ENCODE results near the gene YIPF1.

The YIPF1 gene

DNA sequence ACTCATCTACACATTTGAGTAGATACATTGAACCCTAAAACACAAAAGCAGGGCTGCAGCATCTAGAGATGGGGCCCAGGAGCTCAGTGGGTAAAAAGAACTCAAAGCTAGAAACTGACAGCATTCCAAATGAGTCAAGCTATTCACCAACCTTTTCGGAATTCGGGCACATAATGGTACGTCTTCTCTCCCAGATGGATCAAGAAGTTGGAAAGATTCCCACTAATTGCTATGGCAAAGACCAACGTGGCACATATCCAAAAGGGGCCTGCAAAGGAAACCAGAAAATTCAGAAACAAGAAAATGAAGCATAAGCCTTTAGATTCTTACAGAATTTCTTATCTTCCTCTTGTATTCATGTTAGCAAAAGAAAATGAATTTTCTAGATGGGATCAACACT lies 18.4 kb downstream of the YIPF1 start:
- CTCF ChIA-PET: interaction anchor here (1.3 to 9.6 kb wide), 5 partner anchors 7 to 121 kb away, joined by 3 to 135 read pairs (median 21); no protein-coding TSS in a partner anchor
- POLR2A ChIA-PET: no interaction called here
- DNase-seq (ENCODE audit: extremely low spot score): no peak
- TF ChIP-seq, protein P1, sequence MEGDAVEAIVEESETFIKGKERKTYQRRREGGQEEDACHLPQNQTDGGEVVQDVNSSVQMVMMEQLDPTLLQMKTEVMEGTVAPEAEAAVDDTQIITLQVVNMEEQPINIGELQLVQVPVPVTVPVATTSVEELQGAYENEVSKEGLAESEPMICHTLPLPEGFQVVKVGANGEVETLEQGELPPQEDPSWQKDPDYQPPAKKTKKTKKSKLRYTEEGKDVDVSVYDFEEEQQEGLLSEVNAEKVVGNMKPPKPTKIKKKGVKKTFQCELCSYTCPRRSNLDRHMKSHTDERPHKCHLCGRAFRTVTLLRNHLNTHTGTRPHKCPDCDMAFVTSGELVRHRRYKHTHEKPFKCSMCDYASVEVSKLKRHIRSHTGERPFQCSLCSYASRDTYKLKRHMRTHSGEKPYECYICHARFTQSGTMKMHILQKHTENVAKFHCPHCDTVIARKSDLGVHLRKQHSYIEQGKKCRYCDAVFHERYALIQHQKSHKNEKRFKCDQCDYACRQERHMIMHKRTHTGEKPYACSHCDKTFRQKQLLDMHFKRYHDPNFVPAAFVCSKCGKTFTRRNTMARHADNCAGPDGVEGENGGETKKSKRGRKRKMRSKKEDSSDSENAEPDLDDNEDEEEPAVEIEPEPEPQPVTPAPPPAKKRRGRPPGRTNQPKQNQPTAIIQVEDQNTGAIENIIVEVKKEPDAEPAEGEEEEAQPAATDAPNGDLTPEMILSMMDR (IDR thresholded peaks at IDR 0.05; ENCODE audit: control extremely low read depth, extremely low read depth, low read depth, missing control alignments): no peak

DNA sequence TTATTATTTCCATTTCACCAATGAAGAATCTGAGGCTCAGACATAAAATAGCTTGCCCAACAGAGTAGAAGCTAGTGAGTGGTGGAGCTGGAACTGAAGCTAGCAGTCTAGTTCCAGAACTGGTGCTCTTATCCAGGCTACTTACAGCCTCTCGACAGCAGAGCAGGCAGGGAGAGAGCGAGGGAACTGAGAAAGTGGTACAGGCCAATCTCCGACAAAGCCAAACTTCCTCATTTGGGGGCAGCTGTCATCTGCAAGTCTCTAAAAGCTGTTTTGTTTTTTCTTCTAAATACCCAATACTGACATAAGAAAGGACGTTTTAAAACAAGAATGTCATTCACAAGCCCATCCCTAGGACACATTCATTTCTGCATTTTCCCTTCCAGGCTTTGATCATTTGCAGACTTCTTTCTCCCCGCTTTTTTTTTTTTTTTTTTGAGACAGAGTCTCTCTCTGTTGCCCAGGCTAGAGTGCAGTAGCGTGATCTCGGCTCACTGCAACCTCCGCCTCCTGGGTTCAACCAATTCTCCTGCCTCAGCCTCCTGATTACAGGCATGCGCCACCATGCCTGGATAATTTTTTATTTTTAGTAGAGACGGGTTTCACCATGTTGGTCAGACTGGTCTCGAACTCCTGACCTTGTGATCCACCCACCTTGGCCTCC lies 20.0 kb downstream of the YIPF1 start:
- ChIA-PET POLR2A (no interaction called here), CTCF (interaction anchor here (0.9 to 9.6 kb wide), 8 partner anchors 9 to 212 kb away, joined by 3 to 135 read pairs (median 7); no protein-coding TSS in a partner anchor)
- TF ChIP-seq, protein P1 (IDR thresholded peaks at IDR 0.05; ENCODE audit: control extremely low read depth, extremely low read depth, low read depth, missing control alignments): no peak
- peak; percentile 36 for DNase-seq (ENCODE audit: extremely low spot score)

DNA sequence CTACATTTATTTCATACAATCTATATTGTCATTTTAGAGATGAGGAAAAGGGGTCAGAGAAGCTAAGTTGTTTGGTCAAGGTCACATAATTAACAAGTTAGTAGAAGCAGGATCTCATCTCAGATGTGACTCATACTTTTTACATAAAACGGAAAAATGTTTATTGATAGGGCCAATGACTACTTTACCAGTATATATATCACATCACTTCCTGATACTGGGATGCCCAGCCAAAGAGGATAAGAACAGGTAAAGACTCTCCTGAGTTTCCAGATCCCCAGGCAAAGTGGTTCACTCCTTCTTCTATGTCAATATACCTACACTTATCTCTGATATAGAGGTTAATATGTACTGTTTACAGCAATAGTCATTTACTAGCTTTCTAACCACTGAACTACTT lies 21.0 kb downstream of the YIPF1 start:
- TF ChIP-seq, protein P1 (IDR thresholded peaks at IDR 0.05; ENCODE audit: control extremely low read depth, extremely low read depth, low read depth, missing control alignments): no peak
- no peak for DNase-seq (ENCODE audit: extremely low spot score)
- ChIA-PET CTCF (interaction anchor here (0.9 to 9.6 kb wide), 8 partner anchors 9 to 213 kb away, joined by 3 to 135 read pairs (median 7); no protein-coding TSS in a partner anchor), POLR2A (no interaction called here)

DNA sequence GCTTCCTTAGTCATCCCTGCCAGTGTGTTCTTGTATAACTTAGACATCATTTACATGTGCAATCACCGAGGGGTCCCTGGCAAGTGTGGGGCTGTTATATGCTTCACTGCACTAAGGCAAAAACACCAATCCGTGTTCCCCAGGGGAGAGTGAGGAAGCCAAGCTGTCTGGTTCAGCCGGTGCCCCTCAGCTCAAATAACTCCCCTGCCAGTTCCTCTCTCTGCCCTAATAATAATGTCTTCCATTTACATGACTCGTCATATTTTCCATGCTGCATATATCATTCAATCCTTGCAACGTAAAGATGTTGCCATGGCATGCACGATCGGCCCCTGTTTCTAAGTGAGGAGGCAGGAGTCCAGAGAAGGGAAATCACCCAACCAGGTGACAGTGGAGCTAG lies 27.1 kb downstream of the YIPF1 start:
- TF ChIP-seq, protein P1 (IDR thresholded peaks at IDR 0.05; ENCODE audit: control extremely low read depth, extremely low read depth, low read depth, missing control alignments): no peak
- ChIA-PET CTCF (interaction anchor here (0.9 to 10.2 kb wide), 12 partner anchors 10 to 219 kb away, joined by 3 to 135 read pairs (median 21); partner anchors contain the start of genes IFT25 and LRRC42), POLR2A (no interaction called here)
- DNase-seq (ENCODE audit: extremely low spot score): peak; percentile 20

DNA sequence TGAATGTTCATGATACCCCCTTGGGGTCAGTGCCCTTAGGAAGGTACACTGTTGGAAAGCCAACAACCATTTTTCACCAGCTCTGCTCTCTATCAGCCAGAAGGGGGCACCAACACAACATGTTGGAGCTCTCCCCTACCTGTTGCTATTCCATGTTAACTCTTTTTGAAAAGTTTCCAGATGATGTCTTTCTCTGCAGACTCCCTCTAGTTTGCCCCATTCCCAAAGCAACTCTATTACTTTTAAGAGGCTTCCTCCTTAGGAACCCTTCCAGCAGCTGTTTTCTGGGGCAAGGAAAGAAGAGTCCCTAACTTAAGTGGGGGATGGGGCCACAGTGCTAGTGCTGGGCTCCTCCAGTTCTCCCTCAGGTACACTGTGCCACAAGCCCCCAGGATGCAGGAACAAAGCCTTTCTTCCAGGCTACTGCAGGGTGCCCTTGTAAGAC lies 28.6 kb downstream of the YIPF1 start:
- peak; percentile 58 for DNase-seq (ENCODE audit: extremely low spot score)
- POLR2A ChIA-PET: interaction anchor here (0.5 kb wide), 1 partner anchor 1145 kb away, joined by 3 read pairs; no protein-coding TSS in a partner anchor
- CTCF ChIA-PET: interaction anchor here (0.9 to 10.2 kb wide), 49 partner anchors 11 to 949 kb away, joined by 3 to 135 read pairs (median 5); partner anchors contain the start of genes IFT25, LRRC42, NDC1 and YIPF1
- TF ChIP-seq, protein P1 (IDR thresholded peaks at IDR 0.05; ENCODE audit: control extremely low read depth, extremely low read depth, low read depth, missing control alignments): peak; percentile 83

DNA sequence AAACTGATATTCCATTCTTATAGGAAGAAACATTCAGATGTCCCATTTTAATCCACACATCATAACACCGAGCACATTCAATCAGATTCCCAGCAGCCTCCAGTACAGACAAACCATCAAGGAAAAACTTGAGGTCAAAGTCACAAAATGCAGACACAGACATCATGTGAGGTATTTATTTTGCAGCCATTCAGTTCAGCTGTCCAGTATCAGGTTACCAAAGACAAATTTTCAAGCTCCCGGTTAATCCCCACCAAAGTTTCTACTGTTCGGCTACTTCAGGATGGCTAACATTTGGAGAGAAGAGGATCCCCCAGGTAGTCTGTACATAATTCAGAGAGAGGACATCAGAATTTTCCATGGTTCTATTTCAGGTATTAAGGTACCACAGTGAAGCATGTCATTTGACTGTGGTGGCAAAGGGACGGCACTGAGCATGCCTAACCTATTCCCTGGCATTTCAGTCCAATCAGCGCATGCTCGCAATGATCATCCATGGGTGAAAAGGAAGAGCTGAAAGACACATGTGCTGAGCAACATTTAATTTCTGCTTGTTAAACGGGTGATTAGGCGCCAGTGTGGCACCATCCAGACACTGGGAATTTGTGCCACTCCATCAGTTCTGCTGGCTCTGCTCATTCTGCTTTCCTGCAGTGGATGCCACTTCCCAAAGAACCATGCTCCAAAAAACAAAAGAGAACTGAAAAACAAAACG lies 37.9 kb downstream of the YIPF1 start:
- POLR2A ChIA-PET: interaction anchor here (0.6 kb wide), 1 partner anchor 25 kb away, joined by 6 read pairs; no protein-coding TSS in a partner anchor
- TF ChIP-seq, protein P1 (IDR thresholded peaks at IDR 0.05; ENCODE audit: control extremely low read depth, extremely low read depth, low read depth, missing control alignments): no peak
- no peak for DNase-seq (ENCODE audit: extremely low spot score)
- CTCF ChIA-PET: interaction anchor here (1.0 to 5.8 kb wide), 4 partner anchors 8 to 27 kb away, joined by 3 to 86 read pairs (median 6); no protein-coding TSS in a partner anchor

Data from GM10248 (cell line).